HUES64 (cell line): ENCODE measurements around the gene DPP6.

Source experiments
- H3K27ac ChIP-seq: 2 replicates; pipeline ENCODE4 v1.7.0; 2013; ENCODE audit warnings: low read depth, low read length, inconsistent platforms
- H3K27me3 ChIP-seq: 2 replicates; pipeline ENCODE4 v1.6.1; 2013; ENCODE audit warnings: mild to moderate bottlenecking, low read length; ENCODE audit not compliant: insufficient read depth
- H3K36me3 ChIP-seq: 2 replicates; pipeline ENCODE4 v1.6.1; 2013; ENCODE audit warnings: mild to moderate bottlenecking, low read length; ENCODE audit not compliant: insufficient read depth
- H3K4me1 ChIP-seq: 2 replicates; pipeline ENCODE4 v1.6.1; 2013; ENCODE audit warnings: mild to moderate bottlenecking, low read length, moderate library complexity; ENCODE audit not compliant: insufficient read depth
- H3K4me3 ChIP-seq: 2 replicates; pipeline ENCODE4 v1.5.1; 2013; ENCODE audit warnings: mild to moderate bottlenecking, low read length, moderate library complexity
- H3K9ac ChIP-seq: 2 replicates; pipeline ENCODE4 v1.6.1; 2013; ENCODE audit warnings: mild to moderate bottlenecking, low read depth, low read length
- H3K9me3 ChIP-seq: 2 replicates; pipeline ENCODE4 v1.6.1; 2013; ENCODE audit warnings: low read depth, low read length; ENCODE audit not compliant: insufficient read depth
- WGBS: fragments of 150-250, 120-280 bp; methylation state at CpG from one replicate; pipeline ENCODE4 v1.1.7; 2013; ENCODE audit warnings: missing lambda C conversion rate; 5-methylcytosine and 5-hydroxymethylcytosine counted together

Gene DPP6

DNA sequence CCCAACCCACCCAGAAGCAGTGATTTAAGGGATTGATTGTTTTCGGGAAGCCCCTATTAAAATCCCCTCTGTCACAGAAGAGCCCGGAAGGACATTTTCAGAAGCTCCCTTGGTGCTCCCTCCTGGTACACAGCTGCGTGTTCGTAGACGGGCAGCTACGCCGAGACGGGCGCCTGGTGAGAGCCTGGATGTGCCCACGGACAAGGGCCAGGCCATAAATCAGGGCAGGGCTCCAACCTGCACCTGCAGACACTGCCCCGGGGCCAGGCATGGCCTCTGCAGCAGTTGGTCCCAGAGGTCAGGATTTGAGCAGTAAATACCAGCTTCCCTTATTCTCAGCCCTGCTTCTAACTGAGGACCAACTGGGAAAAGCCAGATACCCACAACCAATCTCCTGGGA, 843.9 kb downstream of the DPP6 start:
- H3K4me3 ChIP-seq, result no peak overlapping the region
- H3K36me3 ChIP-seq, result no peaks in the 10 kb centered on the region
- WGBS, result 94% methylated on average over 11 of the region's 11 CpGs
- no peaks in the 10 kb centered on the region for H3K27me3 ChIP-seq
- H3K27ac ChIP-seq, result no peak overlapping the region
- no peak overlapping the region for H3K9ac ChIP-seq
- no peaks in the 10 kb centered on the region for H3K4me1 ChIP-seq
- H3K9me3 ChIP-seq, result no peaks in the 10 kb centered on the region

DNA sequence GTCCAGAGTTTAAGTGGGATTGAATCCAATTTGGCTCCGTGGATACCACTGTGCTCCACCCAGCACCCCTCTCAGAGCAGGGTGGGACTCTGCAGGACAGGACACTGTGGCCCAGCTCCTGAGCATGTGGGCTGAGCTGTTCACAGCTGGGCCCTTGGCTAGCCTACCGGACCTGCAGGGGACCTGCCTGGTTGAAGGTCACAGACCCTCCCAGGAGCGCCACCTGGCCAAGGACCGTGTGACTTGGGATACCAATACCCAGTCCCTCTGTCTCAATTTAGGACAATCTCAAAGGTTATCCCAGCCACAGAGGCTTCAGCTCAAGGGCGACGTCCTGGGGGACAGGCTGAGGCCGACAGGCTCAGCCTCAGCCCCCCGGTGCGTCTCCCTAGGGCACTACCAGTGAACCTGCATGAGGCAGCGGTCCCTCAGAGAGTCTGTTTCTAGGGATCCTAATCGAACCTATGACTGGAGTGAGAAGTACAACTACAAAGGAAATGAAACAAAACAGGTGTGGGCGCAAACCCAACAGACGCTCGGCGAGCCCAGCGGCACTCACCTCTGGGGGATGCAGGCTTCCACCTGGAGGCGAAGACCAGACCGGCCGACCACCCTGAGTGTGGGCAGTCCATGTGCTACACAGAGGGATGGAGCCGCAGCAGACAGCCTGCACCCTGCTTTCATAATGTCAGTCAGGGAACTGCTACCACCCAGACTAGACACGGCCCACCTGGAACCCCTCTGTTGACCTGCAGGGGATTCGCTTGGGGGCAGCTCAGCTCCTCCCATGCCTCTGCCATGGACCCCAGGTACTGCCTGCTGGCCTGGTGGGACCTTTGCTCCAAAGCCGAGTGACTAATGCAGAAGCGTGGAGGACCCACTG, 847.0 kb downstream of the DPP6 start:
- no peaks in the 10 kb centered on the region for H3K4me1 ChIP-seq
- H3K27me3 ChIP-seq, result no peaks in the 10 kb centered on the region
- no peak overlapping the region for H3K9ac ChIP-seq
- H3K27ac ChIP-seq, result no peak overlapping the region
- no peak overlapping the region for H3K4me3 ChIP-seq
- no peaks in the 10 kb centered on the region for H3K9me3 ChIP-seq
- 93% methylated on average over 24 of the region's 24 CpGs for WGBS
- no peaks in the 10 kb centered on the region for H3K36me3 ChIP-seq

DNA sequence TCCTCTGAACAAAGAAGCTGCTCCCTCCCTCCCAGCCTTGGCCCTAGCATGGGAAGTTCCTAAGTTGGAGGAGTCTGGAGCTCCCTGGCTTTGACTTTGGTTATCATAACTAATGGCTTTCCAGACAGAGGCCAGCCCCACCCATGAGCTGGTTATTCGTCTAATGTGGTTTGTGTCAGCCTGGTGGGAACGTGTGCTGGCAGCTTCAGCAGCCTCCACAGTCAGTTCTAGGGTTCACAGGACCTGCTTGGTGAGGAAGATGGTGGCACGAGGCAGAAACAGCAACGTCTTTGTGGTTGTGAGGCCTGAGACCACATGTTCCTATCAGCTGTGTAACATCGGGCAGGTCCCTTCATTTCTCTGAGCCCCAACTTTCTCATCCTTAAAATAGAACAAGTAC, 847.7 kb downstream of the DPP6 start:
- no peaks in the 10 kb centered on the region for H3K9me3 ChIP-seq
- H3K27me3 ChIP-seq, result no peaks in the 10 kb centered on the region
- H3K9ac ChIP-seq, result no peak overlapping the region
- no peak overlapping the region for H3K4me3 ChIP-seq
- H3K36me3 ChIP-seq, result no peaks in the 10 kb centered on the region
- no peak overlapping the region for H3K27ac ChIP-seq
- H3K4me1 ChIP-seq, result no peaks in the 10 kb centered on the region
- WGBS, result 94% methylated on average over 5 of the region's 5 CpGs

DNA sequence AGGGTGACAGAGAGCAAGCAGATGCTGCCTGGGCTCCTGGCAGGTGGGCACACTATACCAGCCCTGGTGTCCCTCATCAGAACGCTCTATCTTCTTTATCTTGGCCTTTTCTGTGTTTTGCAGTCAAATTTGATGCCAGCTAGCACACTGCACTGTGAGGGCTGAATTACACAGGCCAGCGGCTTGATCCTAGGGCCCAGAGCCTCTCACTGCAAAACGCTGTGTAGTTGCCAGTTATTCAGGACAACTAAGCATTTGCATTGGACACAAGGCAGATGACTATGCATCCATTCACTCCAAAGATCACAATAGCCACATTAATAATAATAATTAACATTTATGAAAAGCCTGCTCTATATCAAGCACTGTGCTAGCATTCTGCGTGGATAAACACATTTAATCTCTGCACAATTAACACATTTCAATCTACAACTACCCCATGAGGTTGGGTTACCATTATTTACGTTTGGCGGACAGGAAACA, 850.4 kb downstream of the DPP6 start:
- H3K4me1 ChIP-seq, result no peaks in the 10 kb centered on the region
- peaks cover 7% of the 10 kb centered on the region; the same call in 1 of the 2 replicates for H3K9me3 ChIP-seq
- H3K27ac ChIP-seq, result no peak overlapping the region
- H3K4me3 ChIP-seq, result no peak overlapping the region
- no peaks in the 10 kb centered on the region for H3K27me3 ChIP-seq
- WGBS, result 92% methylated on average over 6 of the region's 6 CpGs
- H3K36me3 ChIP-seq, result no peaks in the 10 kb centered on the region
- H3K9ac ChIP-seq, result no peak overlapping the region

- Histone ChIP-seq H3K4me1 (no peaks in the 10 kb centered on the region), H3K4me3 (no peak overlapping the region), H3K9ac (no peak overlapping the region), H3K27me3 (no peaks in the 10 kb centered on the region), H3K27ac (no peak overlapping the region), H3K36me3 (no peaks in the 10 kb centered on the region), H3K9me3 (peaks cover 7% of the 10 kb centered on the region; the same call in 1 of the 2 replicates)
- 84% methylated on average over 14 of the region's 14 CpGs for WGBS
Observed at GRCh38 chr7:154903083-154903731, 851.0 kb downstream of the DPP6 start.

DNA sequence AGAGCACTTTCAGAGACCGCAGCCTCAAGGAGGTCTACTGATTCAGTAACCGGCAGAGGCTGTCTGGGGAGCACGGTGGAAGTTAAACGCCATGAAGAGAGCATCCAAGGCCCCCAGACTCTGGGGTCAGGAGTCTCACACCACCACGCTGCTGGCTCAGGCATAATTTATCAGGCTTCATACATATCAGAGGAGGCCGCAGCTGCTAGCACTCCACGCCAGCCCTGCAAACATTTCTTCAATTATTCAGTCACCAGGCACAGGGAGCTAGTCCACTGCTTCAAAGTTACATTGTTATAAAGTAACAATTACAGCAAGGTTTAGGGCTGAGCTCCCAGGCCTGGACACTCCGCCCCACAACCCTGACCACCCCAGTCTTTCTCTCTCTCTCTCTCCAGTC, 852.9 kb downstream of the DPP6 start:
- no peak overlapping the region for H3K4me3 ChIP-seq
- H3K4me1 ChIP-seq, result no peaks in the 10 kb centered on the region
- no peaks in the 10 kb centered on the region for H3K27me3 ChIP-seq
- no peak overlapping the region for H3K27ac ChIP-seq
- H3K9me3 ChIP-seq, result peaks cover 7% of the 10 kb centered on the region; the same call in 1 of the 2 replicates
- 95% methylated on average over 8 of the region's 8 CpGs for WGBS
- no peaks in the 10 kb centered on the region for H3K36me3 ChIP-seq
- no peak overlapping the region for H3K9ac ChIP-seq

- no peaks in the 10 kb centered on the region for H3K36me3 ChIP-seq
- 89% methylated on average over 7 of the region's 8 CpGs for WGBS
Observed at GRCh38 chr7:154905615-154906014, 853.4 kb downstream of the DPP6 start.

DNA sequence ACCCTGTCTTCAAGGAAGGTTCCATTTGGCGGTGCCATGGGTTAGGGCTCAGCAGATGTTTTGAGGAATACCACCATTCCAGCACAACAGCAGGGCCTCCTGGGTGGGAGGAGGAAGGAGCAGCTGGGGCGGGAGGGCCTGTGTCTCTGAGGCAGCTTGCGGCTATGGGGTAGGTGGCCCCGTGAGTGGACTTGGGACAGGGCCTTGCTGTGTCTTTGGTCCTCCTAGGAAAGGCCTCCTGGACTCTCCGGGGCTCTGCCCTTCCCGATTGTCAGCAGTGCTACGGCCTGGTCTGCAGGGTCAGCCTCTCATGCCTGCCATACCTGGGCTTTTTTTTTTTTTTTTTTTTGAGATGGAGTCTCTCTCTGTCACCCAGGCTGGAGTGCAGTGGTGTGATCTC, 854.0 kb downstream of the DPP6 start:
- H3K9me3 ChIP-seq, result peaks cover 7% of the 10 kb centered on the region; the same call in 1 of the 2 replicates
- H3K9ac ChIP-seq, result no peak overlapping the region
- no peaks in the 10 kb centered on the region for H3K4me1 ChIP-seq
- no peak overlapping the region for H3K4me3 ChIP-seq
- no peak overlapping the region for H3K27ac ChIP-seq
- 93% methylated on average over 7 of the region's 7 CpGs for WGBS
- no peaks in the 10 kb centered on the region for H3K36me3 ChIP-seq
- H3K27me3 ChIP-seq, result no peaks in the 10 kb centered on the region

More at GRCh38 chr7:154905615-154906014, 853.4 kb downstream of the DPP6 start:
- Histone ChIP-seq H3K9me3 (peaks cover 7% of the 10 kb centered on the region; the same call in 1 of the 2 replicates), H3K4me3 (no peak overlapping the region), H3K9ac (no peak overlapping the region), H3K27me3 (no peaks in the 10 kb centered on the region), H3K4me1 (no peaks in the 10 kb centered on the region), H3K27ac (no peak overlapping the region)

DNA sequence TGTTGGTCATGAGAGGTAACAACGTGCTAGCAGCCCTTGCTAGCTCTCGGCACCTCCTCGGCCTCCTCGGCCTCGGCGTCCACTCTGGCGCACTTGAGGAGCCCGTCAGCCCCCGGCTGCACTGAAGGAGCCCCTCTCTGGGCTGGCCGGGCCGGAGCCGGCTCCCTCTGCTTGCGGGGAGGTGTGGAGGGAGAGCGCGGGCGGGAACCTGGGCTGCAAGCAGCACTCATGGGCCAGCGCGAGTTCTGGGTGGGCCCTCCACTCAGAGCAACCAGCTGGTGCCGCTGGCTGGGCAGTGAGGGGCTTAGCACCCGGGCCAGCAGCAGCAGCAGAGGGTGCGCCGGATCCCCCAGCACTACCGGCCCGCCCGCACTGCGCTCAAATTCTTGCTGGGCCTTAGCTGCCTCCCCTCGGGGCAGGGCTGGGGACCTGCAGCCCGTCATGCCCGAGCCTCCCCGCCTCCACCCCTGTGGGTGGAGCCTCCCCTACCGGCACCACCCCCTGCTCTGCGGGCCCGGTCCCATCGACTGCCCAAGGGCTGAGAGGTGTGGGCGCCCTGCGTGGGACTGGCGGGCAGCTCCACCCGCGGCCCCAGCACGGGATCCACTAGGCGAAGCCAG, 854.6 kb downstream of the DPP6 start:
- no peak overlapping the region for H3K4me3 ChIP-seq
- no peaks in the 10 kb centered on the region for H3K4me1 ChIP-seq
- H3K36me3 ChIP-seq, result no peaks in the 10 kb centered on the region
- no peak overlapping the region for H3K9ac ChIP-seq
- H3K27me3 ChIP-seq, result no peaks in the 10 kb centered on the region
- 95% methylated on average over 41 of the region's 41 CpGs for WGBS
- H3K27ac ChIP-seq, result no peak overlapping the region
- peaks cover 7% of the 10 kb centered on the region; the same call in 1 of the 2 replicates for H3K9me3 ChIP-seq

- Histone ChIP-seq H3K4me1 (no peaks in the 10 kb centered on the region), H3K27ac (no peak overlapping the region), H3K4me3 (no peak overlapping the region), H3K9ac (no peak overlapping the region), H3K9me3 (peaks cover 7% of the 10 kb centered on the region; the same call in 1 of the 2 replicates), H3K36me3 (no peaks in the 10 kb centered on the region), H3K27me3 (no peaks in the 10 kb centered on the region)
- WGBS, result 88% methylated on average over 21 of the region's 21 CpGs
Observed at GRCh38 chr7:154907651-154908620, 855.7 kb downstream of the DPP6 start.
